ENCODE measurements around the gene PIGQ.

The PIGQ gene

DNA sequence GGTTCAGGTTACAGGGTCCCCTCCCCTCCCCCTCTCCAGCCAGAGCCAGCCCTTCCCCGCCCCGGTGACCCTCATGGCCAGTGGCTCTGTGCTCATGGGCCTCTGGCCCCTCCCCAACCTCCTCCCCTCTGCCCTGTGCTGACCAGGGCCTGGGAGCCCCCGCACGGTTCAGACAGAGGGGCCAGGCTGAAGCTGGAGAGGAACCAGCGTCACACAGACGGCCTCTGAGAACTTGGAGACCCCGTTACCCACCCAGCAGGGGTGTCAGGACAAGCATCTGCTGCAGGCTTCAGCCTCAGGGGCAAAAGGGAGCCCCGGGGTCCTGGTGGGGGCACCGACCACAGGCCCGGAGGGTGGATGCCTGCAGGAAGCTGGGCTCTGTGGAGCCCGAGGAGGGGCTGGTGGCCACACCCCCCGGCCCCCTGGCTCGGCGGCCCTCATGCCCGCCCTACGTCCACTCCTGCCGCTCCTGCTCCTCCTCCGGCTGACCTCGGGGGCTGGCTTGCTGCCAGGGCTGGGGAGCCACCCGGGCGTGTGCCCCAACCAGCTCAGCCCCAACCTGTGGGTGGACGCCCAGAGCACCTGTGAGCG is 61.1 kb downstream of the PIGQ start, which contains the start of gene WFIKKN1:
Gene WFIKKN1, plus strand, starts transcription at position 171 of the 591 bp plus-strand sequence. Its CDS starts 269 bp downstream, at position 440.
- DNase-seq: no peak

DNA sequence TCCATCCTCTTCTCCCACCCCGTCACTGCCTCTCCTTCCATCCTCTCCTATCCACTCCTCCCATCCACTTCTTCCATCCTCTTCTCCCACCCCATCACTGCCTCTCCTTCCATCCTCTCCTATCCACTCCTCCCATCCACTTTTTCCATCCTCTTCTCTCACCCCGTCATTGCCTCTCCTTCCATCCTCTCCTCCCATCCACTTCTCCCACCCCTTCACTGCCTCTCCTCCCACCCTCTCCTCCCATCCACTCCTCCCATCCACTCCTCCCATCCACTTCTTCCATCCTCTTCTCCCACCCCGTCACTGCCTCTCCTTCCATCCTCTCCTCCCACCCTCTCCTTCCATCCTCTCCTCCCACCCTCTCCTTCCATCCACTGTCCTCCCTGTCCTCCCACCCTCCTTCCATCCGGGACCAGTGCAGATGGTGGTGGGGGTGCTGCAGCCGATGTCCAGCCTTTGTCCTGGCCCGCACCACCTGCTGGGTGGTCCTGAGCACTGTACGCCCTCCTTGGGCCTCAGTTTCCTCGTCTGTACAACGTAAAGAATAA is 62.1 kb downstream of the PIGQ start:
- DNase-seq: no peak

DNA sequence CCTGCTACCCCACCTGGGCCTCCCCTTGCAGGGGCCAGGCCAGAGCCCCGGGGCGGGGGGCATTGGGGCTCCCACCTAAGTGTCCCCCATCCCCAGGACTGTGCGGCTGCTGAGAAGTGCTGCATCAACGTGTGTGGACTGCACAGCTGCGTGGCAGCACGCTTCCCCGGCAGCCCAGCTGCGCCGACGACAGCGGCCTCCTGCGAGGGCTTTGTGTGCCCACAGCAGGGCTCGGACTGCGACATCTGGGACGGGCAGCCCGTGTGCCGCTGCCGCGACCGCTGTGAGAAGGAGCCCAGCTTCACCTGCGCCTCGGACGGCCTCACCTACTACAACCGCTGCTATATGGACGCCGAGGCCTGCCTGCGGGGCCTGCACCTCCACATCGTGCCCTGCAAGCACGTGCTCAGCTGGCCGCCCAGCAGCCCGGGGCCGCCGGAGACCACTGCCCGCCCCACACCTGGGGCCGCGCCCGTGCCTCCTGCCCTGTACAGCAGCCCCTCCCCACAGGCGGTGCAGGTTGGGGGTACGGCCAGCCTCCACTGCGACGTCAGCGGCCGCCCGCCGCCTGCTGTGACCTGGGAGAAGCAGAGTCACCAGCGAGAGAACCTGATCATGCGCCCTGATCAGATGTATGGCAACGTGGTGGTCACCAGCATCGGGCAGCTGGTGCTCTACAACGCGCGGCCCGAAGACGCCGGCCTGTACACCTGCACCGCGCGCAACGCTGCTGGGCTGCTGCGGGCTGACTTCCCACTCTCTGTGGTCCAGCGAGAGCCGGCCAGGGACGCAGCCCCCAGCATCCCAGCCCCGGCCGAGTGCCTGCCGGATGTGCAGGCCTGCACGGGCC is 62.9 kb downstream of the PIGQ start:
- DNase-seq: no peak

DNA sequence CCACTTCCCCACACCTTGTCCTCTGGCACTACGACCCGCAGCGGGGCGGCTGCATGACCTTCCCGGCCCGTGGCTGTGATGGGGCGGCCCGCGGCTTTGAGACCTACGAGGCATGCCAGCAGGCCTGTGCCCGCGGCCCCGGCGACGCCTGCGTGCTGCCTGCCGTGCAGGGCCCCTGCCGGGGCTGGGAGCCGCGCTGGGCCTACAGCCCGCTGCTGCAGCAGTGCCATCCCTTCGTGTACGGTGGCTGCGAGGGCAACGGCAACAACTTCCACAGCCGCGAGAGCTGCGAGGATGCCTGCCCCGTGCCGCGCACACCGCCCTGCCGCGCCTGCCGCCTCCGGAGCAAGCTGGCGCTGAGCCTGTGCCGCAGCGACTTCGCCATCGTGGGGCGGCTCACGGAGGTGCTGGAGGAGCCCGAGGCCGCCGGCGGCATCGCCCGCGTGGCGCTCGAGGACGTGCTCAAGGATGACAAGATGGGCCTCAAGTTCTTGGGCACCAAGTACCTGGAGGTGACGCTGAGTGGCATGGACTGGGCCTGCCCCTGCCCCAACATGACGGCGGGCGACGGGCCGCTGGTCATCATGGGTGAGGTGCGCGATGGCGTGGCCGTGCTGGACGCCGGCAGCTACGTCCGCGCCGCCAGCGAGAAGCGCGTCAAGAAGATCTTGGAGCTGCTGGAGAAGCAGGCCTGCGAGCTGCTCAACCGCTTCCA is 63.7 kb downstream of the PIGQ start:
- DNase-seq: no peak

Data from NCI-H1048 (cell line).